ENCODE data around the gene TMCC1. TPM values are rescaled to one million over a fixed set of nuclear protein-coding genes. Genes with fewer than 3 reads are reported as not detected.

Gene TMCC1
- polyA plus RNA-seq, 2 of the 4 experiments (the other 2 are of a cell fraction): 30.3 to 75.7 TPM

- Histone ChIP-seq H3K4me1 (peaks cover 44% of the 10 kb centered on the region), H3K9me3 (no peaks in the 10 kb centered on the region), H3K27ac (peak overlapping the region; percentile 58 to 99), H3K4me3 (no peak overlapping the region), H3K4me2 (no peak overlapping the region)
- ChIA-PET CTCF (interaction anchor here (1.0 to 1.3 kb wide), 2 partner anchors 133 to 134 kb away, joined by 4 read pairs; no protein-coding TSS in a partner anchor), POLR2A (no interaction called here)
- no peak for FAIRE-seq
- WGBS (ENCODE audit: missing lambda C conversion rate): 57% methylated on average over 14 of the region's 17 CpGs
- TF ChIP-seq KDM1A (IDR thresholded peaks at IDR 0.05; ENCODE audit: low read depth) (peak; percentile 69; the same call in 1 of the 2 replicates), TFCP2L1 (CRISPR knock-in tag; IDR thresholded peaks at IDR 0.05) (no peak)
- DNase-seq (ENCODE audit: low read depth in 1 of 2, low spot score in 1 of 2): peak in 1 of 2 experiments; percentile 36
- ATAC-seq: no peak
Observed at GRCh38 chr3:129623447-129624118, 269.9 kb downstream of the TMCC1 start.

- Histone ChIP-seq H3K4me2 (no peak overlapping the region), H3K4me3 (no peak overlapping the region), H3K27ac (peak overlapping the region; percentile 58 to 99; a peak in 5 of 6 replicates), H3K4me1 (peaks cover 39% of the 10 kb centered on the region), H3K9me3 (no peaks in the 10 kb centered on the region)
- ATAC-seq (no peak), FAIRE-seq (no peak), DNase-seq (ENCODE audit: low read depth in 1 of 2, low spot score in 1 of 2) (no peak)
- TF ChIP-seq HDAC2 (IDR thresholded peaks at IDR 0.05) (no peak), TP53 (CRISPR knock-in tag; IDR thresholded peaks at IDR 0.05) (no peak), ZSCAN20 (CRISPR knock-in tag; IDR thresholded peaks at IDR 0.05) (no peak), HMGXB4 (CRISPR knock-in tag; IDR thresholded peaks at IDR 0.05; ENCODE audit: borderline replicate concordance) (no peak), RARB (CRISPR knock-in tag; IDR thresholded peaks at IDR 0.05) (no peak), ATOH8 (CRISPR knock-in tag; IDR thresholded peaks at IDR 0.05; ENCODE audit: low read depth) (no peak), GATA3 (IDR thresholded peaks at IDR 0.05; ENCODE audit: borderline replicate concordance) (no peak), CBX2 (IDR thresholded peaks at IDR 0.05; ENCODE audit: borderline replicate concordance, low read depth) (no peak), TFCP2L1 (CRISPR knock-in tag; IDR thresholded peaks at IDR 0.05) (no peak), CBX8 (IDR thresholded peaks at IDR 0.05) (no peak), SMC3 (IDR thresholded peaks at IDR 0.05) (no peak)
- ChIA-PET POLR2A (no interaction called here), CTCF (interaction anchor here (1.0 kb wide), 1 partner anchor 133 kb away, joined by 4 read pairs; no protein-coding TSS in a partner anchor)
- WGBS (ENCODE audit: missing lambda C conversion rate): 83% methylated on average over 10 of the region's 10 CpGs
Observed at GRCh38 chr3:129622933-129623332, 270.6 kb downstream of the TMCC1 start.

- FAIRE-seq (no peak), ATAC-seq (no peak), DNase-seq (ENCODE audit: low read depth in 1 of 2, low spot score in 1 of 2) (no peak)
- H3K4me1 ChIP-seq: peaks cover 39% of the 10 kb centered on the region
- TF ChIP-seq FOSB (CRISPR knock-in tag; IDR thresholded peaks at IDR 0.05) (no peak), MYC (IDR thresholded peaks at IDR 0.05; ENCODE audit: borderline replicate concordance, low read length) (no peak), ZNF302 (CRISPR knock-in tag; IDR thresholded peaks at IDR 0.05) (no peak), SMC3 (IDR thresholded peaks at IDR 0.05) (no peak), JUNB (IDR thresholded peaks at IDR 0.05) (no peak), GATA3 (IDR thresholded peaks at IDR 0.05; ENCODE audit: borderline replicate concordance) (no peak), CTCF (IDR thresholded peaks at IDR 0.05) (no peak), KDM1A (IDR thresholded peaks at IDR 0.05; ENCODE audit: low read depth) (no peak)
- CTCF ChIA-PET: interaction anchor here (1.0 kb wide), 1 partner anchor 132 kb away, joined by 4 read pairs; no protein-coding TSS in a partner anchor
- no peak overlapping the region for H3K4me2 ChIP-seq
- WGBS (ENCODE audit: missing lambda C conversion rate): 87% methylated on average over 7 of the region's 12 CpGs
- peak overlapping the region; percentile 58 to 99; a peak in 5 of 6 replicates for H3K27ac ChIP-seq
- POLR2A ChIA-PET: no interaction called here
- no peaks in the 10 kb centered on the region for H3K9me3 ChIP-seq
- H3K4me3 ChIP-seq: no peak overlapping the region
Observed at GRCh38 chr3:129622226-129622874, 271.2 kb downstream of the TMCC1 start.

Measured in A549 (cell line).